ENCODE data around the gene RGS7. TPM values are rescaled to one million over a fixed set of nuclear protein-coding genes. Genes with fewer than 3 reads are reported as not detected.

RGS7 gene
- total and polyA plus RNA-seq, 2 of the 8 experiments (the other 6 are each of a cell fraction or from before 2014, with no cell fraction given), result 1.6 to 3.0 TPM

DNA sequence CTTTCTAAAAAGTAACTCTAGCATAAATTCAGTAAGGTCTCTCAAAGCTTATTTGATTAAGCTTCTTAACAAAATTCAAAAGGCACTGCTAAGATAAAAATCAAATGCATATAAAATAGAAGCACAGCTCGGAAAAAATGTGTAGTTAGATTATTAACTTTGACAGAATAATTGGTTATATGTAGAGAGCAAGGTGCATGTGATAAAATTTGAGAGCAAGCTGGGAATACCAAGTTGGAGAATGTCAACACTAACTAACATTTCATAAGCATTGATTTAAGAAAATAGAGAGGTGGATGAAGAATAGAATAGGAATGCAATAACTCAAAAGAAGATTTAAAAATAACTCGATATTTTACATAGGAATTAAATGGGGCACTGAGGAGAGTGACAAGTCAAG, 540.5 kb downstream of the RGS7 start (continued):
- TF ChIP-seq, protein P1, sequence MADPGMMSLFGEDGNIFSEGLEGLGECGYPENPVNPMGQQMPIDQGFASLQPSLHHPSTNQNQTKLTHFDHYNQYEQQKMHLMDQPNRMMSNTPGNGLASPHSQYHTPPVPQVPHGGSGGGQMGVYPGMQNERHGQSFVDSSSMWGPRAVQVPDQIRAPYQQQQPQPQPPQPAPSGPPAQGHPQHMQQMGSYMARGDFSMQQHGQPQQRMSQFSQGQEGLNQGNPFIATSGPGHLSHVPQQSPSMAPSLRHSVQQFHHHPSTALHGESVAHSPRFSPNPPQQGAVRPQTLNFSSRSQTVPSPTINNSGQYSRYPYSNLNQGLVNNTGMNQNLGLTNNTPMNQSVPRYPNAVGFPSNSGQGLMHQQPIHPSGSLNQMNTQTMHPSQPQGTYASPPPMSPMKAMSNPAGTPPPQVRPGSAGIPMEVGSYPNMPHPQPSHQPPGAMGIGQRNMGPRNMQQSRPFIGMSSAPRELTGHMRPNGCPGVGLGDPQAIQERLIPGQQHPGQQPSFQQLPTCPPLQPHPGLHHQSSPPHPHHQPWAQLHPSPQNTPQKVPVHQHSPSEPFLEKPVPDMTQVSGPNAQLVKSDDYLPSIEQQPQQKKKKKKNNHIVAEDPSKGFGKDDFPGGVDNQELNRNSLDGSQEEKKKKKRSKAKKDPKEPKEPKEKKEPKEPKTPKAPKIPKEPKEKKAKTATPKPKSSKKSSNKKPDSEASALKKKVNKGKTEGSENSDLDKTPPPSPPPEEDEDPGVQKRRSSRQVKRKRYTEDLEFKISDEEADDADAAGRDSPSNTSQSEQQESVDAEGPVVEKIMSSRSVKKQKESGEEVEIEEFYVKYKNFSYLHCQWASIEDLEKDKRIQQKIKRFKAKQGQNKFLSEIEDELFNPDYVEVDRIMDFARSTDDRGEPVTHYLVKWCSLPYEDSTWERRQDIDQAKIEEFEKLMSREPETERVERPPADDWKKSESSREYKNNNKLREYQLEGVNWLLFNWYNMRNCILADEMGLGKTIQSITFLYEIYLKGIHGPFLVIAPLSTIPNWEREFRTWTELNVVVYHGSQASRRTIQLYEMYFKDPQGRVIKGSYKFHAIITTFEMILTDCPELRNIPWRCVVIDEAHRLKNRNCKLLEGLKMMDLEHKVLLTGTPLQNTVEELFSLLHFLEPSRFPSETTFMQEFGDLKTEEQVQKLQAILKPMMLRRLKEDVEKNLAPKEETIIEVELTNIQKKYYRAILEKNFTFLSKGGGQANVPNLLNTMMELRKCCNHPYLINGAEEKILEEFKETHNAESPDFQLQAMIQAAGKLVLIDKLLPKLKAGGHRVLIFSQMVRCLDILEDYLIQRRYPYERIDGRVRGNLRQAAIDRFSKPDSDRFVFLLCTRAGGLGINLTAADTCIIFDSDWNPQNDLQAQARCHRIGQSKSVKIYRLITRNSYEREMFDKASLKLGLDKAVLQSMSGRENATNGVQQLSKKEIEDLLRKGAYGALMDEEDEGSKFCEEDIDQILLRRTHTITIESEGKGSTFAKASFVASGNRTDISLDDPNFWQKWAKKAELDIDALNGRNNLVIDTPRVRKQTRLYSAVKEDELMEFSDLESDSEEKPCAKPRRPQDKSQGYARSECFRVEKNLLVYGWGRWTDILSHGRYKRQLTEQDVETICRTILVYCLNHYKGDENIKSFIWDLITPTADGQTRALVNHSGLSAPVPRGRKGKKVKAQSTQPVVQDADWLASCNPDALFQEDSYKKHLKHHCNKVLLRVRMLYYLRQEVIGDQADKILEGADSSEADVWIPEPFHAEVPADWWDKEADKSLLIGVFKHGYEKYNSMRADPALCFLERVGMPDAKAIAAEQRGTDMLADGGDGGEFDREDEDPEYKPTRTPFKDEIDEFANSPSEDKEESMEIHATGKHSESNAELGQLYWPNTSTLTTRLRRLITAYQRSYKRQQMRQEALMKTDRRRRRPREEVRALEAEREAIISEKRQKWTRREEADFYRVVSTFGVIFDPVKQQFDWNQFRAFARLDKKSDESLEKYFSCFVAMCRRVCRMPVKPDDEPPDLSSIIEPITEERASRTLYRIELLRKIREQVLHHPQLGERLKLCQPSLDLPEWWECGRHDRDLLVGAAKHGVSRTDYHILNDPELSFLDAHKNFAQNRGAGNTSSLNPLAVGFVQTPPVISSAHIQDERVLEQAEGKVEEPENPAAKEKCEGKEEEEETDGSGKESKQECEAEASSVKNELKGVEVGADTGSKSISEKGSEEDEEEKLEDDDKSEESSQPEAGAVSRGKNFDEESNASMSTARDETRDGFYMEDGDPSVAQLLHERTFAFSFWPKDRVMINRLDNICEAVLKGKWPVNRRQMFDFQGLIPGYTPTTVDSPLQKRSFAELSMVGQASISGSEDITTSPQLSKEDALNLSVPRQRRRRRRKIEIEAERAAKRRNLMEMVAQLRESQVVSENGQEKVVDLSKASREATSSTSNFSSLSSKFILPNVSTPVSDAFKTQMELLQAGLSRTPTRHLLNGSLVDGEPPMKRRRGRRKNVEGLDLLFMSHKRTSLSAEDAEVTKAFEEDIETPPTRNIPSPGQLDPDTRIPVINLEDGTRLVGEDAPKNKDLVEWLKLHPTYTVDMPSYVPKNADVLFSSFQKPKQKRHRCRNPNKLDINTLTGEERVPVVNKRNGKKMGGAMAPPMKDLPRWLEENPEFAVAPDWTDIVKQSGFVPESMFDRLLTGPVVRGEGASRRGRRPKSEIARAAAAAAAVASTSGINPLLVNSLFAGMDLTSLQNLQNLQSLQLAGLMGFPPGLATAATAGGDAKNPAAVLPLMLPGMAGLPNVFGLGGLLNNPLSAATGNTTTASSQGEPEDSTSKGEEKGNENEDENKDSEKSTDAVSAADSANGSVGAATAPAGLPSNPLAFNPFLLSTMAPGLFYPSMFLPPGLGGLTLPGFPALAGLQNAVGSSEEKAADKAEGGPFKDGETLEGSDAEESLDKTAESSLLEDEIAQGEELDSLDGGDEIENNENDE (IDR thresholded peaks at IDR 0.05; ENCODE audit: insufficient replicate concordance, low read length), result no peak
- TF ChIP-seq BRCA1 (IDR thresholded peaks at IDR 0.05; ENCODE audit: low read depth, low read length), result no peak
- TF ChIP-seq TCF12 (IDR thresholded peaks at IDR 0.05; ENCODE audit: low read depth, low read length), result no peak
